Neural cell (in vitro differentiated cells): ENCODE data around the gene QPCTL.

Source experiments
- CTCF ChIP-seq: fragments of 450-650 bp; IDR thresholded peaks from 2 replicates; pipeline ENCODE4 v1.5.1; 2014; ENCODE audit warnings: antibody characterized with exemption, mild to moderate bottlenecking, moderate library complexity; ENCODE audit not compliant: poor library complexity, severe bottlenecking
- EP300 ChIP-seq: fragments of 450-650 bp; conservative IDR thresholded peaks from 2 replicates; pipeline ENCODE4 v1.6.1; 2014; ENCODE audit warnings: antibody characterized with exemption, mild to moderate bottlenecking, moderate library complexity; ENCODE audit not compliant: poor library complexity, severe bottlenecking
- EZH2 ChIP-seq: fragments of 200-600, 300-800 bp; shearing (Covaris generic), sonication (generic); IDR thresholded peaks from 2 replicates; pipeline ENCODE4 v1.6.1; 2014; ENCODE audit warnings: antibody characterized with exemption, low read length, borderline replicate concordance, mild to moderate bottlenecking; ENCODE audit not compliant: insufficient read depth, poor library complexity, severe bottlenecking
- MXI1 ChIP-seq: fragments of 450-650 bp; conservative IDR thresholded peaks from 2 replicates; pipeline ENCODE4 v1.6.1; 2014; ENCODE audit warnings: antibody characterized with exemption, mild to moderate bottlenecking; ENCODE audit not compliant: poor library complexity, severe bottlenecking
- POLR2AphosphoS5 ChIP-seq: IDR thresholded peaks from 2 replicates; pipeline ENCODE4 v1.6.1; 2012
- SMC3 ChIP-seq: fragments of 450-650 bp; conservative IDR thresholded peaks from 2 replicates; pipeline ENCODE4 v1.6.1; 2014; ENCODE audit warnings: antibody characterized with exemption, mild to moderate bottlenecking, moderate library complexity; ENCODE audit not compliant: poor library complexity
- TAF1 ChIP-seq: IDR thresholded peaks from 2 replicates; pipeline ENCODE4 v1.6.1; 2012; ENCODE audit warnings: low read depth
- TF ChIP-seq, protein P1 (sequence below): IDR thresholded peaks from 2 replicates; pipeline ENCODE4 v1.6.1; 2012; ENCODE audit warnings: borderline replicate concordance

DNA sequence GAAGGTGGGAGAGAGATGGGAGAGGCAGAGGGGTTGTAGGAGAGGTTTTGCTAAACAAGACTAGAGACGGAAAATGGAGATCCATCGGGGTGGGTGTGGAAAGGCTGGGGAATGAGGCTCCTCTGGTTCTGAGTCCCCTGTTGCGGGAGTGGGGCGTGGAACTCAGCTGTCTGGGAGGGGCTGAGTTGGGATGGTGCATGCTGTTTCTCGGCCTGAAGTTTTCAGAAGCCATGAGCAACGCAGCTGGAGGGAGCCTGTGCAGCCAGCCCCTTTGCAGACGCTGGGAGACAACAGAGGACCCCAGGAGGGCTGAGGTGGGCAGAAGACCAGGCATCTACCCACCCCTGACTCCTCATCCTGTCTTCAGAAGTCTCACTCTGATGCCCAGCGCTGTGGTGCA is 31.8 kb upstream of the QPCTL start:
- no peak for TF ChIP-seq EZH2
- TF ChIP-seq EP300: no peak
- TF ChIP-seq CTCF: no peak
- TF ChIP-seq POLR2AphosphoS5: no peak
- TF ChIP-seq, protein P1, sequence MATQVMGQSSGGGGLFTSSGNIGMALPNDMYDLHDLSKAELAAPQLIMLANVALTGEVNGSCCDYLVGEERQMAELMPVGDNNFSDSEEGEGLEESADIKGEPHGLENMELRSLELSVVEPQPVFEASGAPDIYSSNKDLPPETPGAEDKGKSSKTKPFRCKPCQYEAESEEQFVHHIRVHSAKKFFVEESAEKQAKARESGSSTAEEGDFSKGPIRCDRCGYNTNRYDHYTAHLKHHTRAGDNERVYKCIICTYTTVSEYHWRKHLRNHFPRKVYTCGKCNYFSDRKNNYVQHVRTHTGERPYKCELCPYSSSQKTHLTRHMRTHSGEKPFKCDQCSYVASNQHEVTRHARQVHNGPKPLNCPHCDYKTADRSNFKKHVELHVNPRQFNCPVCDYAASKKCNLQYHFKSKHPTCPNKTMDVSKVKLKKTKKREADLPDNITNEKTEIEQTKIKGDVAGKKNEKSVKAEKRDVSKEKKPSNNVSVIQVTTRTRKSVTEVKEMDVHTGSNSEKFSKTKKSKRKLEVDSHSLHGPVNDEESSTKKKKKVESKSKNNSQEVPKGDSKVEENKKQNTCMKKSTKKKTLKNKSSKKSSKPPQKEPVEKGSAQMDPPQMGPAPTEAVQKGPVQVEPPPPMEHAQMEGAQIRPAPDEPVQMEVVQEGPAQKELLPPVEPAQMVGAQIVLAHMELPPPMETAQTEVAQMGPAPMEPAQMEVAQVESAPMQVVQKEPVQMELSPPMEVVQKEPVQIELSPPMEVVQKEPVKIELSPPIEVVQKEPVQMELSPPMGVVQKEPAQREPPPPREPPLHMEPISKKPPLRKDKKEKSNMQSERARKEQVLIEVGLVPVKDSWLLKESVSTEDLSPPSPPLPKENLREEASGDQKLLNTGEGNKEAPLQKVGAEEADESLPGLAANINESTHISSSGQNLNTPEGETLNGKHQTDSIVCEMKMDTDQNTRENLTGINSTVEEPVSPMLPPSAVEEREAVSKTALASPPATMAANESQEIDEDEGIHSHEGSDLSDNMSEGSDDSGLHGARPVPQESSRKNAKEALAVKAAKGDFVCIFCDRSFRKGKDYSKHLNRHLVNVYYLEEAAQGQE: no peak
- TF ChIP-seq MXI1: no peak
- TF ChIP-seq SMC3: no peak
- no peak for TF ChIP-seq TAF1
